Natural killer cell (primary cell): ENCODE measurements around the gene TCF19. TPM values are rescaled to one million over a fixed set of nuclear protein-coding genes. Genes with fewer than 3 reads are reported as not detected.

Experiments used
- ATAC-seq, 3 donors: fragments of 150-1000 bp in 2 of 3; fragments of 200-7000 bp in 1 of 3; cut with Tn5 transposase; 1 replicate in 1 of 3; 2 replicates in 2 of 3; pipeline ENCODE4 v1.10.0; 2021; ENCODE audit warnings: mild to moderate bottlenecking in 2 of 3, moderate library complexity in 2 of 3
- DNase-seq, 2 donors: peaks; one replicate each; pipeline versions ENCODE4 v3.0.0 to v3.0.0-alpha.2; 2013 to 2021; ENCODE audit warnings: mixed read lengths in 1 of 2
- H3K27ac ChIP-seq: one replicate; pipeline ENCODE4 v1.5.1; 2013; ENCODE audit warnings: mild to moderate bottlenecking, low read length
- H3K27me3 ChIP-seq: one replicate; pipeline ENCODE4 v1.6.1; 2013; ENCODE audit warnings: low read length; ENCODE audit not compliant: control insufficient read depth, insufficient read depth
- H3K36me3 ChIP-seq: one replicate; pipeline ENCODE4 v1.6.1; 2013; ENCODE audit warnings: low read length; ENCODE audit not compliant: control insufficient read depth, insufficient read depth
- H3K4me1 ChIP-seq: one replicate; pipeline ENCODE4 v1.6.1; 2013; ENCODE audit warnings: low read length; ENCODE audit not compliant: control insufficient read depth, insufficient read depth
- H3K4me3 ChIP-seq: one replicate; pipeline ENCODE4 v1.5.1; 2013; ENCODE audit warnings: low read length
- H3K9me3 ChIP-seq: one replicate; pipeline ENCODE4 v1.6.1; 2013; ENCODE audit warnings: low read length; ENCODE audit not compliant: control insufficient read depth, insufficient read depth
- H3K27ac Mint-ChIP-seq, 2 donors: one replicate each; pipeline ENCODE4 v1.8.0; 2022; ENCODE audit warnings: mild to moderate bottlenecking in 2 of 2, mixed read lengths in 2 of 2, moderate library complexity in 1 of 2
- H3K27me3 Mint-ChIP-seq, 2 donors: one replicate each; pipeline ENCODE4 v1.8.0; 2022; ENCODE audit warnings: low read depth in 2 of 2, mixed read lengths in 2 of 2
- H3K36me3 Mint-ChIP-seq: one replicate; pipeline ENCODE4 v1.8.0; 2022; ENCODE audit warnings: mixed read lengths
- H3K4me1 Mint-ChIP-seq, 2 donors: one replicate each; pipeline ENCODE4 v1.8.0; 2022; ENCODE audit warnings: mixed read lengths in 2 of 2
- H3K4me3 Mint-ChIP-seq: one replicate; pipeline ENCODE4 v1.8.0; 2022; ENCODE audit warnings: mild to moderate bottlenecking, moderate library complexity, mixed read lengths
- H3K9me3 Mint-ChIP-seq, 2 donors: one replicate each; pipeline ENCODE4 v1.8.0; 2022; ENCODE audit warnings: mixed read lengths in 2 of 2
- WGBS: methylation state at CpG from one replicate; pipeline ENCODE4 v1.1.7; 2013; ENCODE audit warnings: missing lambda C conversion rate; ENCODE audit not compliant: insufficient coverage; 5-methylcytosine and 5-hydroxymethylcytosine counted together
- intact Hi-C: fragments of 100-400 bp; cut with micrococcal nuclease; formaldehyde crosslinking; loops from one replicate; pipeline ENCODE4 v1.14.2; 2022
- total RNA-seq, 4 donors: library from RNA; stranded (reverse); fragments of 120-200 nt in 1 of 4; gene quantifications; one replicate each; pipeline versions ENCODE4 v1.2.3 to v1.2.4, GENCODE V29; 2013 to 2022
- TF ChIP-seq, protein P1 (sequence below): fragments of 200-600 bp; IDR thresholded peaks from one replicate; pipeline ENCODE4 v1.8.0; 2022; ENCODE audit warnings: antibody characterized with exemption

The TCF19 gene
- total RNA-seq, 3 donors from 2014 or later (not counting 1 experiment from before 2014, with no cell fraction given), result 7.2 to 12.0 (median 9.2) TPM

DNA sequence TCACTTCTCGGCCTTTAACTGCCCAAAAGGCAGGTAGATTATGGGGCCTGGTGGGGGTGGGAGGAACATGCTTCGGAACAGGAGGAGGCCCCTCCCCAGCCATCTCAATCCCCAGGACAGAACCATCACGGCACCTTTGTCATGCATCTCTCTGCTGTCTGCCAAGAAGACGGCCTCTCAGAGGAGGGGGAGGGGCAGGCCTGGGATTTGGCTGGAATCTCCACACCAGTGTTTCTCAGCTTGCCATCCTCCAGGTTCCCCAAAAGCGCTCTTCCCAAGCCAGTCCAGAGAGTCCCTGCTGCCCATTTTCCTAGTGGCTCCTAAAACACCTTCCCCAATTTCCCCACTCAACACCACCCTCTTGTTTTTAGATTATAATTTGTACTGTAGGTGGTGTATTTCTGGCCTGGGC, 14.6 kb downstream of the TCF19 start:
- no peaks in the 10 kb centered on the region for H3K36me3 ChIP-seq
- H3K9me3 ChIP-seq, result no peaks in the 10 kb centered on the region
- Mint-ChIP-seq H3K27ac (no peak overlapping the region), H3K4me1 (peaks cover 9 to 12% of the 10 kb centered on the region in 2 donors), H3K27me3 (no peaks in the 10 kb centered on the region), H3K36me3 (no peaks in the 10 kb centered on the region), H3K9me3 (no peaks in the 10 kb centered on the region), H3K4me3 (no peak overlapping the region)
- no peaks in the 10 kb centered on the region for H3K27me3 ChIP-seq
- no peak for ATAC-seq
- TF ChIP-seq, protein P1, sequence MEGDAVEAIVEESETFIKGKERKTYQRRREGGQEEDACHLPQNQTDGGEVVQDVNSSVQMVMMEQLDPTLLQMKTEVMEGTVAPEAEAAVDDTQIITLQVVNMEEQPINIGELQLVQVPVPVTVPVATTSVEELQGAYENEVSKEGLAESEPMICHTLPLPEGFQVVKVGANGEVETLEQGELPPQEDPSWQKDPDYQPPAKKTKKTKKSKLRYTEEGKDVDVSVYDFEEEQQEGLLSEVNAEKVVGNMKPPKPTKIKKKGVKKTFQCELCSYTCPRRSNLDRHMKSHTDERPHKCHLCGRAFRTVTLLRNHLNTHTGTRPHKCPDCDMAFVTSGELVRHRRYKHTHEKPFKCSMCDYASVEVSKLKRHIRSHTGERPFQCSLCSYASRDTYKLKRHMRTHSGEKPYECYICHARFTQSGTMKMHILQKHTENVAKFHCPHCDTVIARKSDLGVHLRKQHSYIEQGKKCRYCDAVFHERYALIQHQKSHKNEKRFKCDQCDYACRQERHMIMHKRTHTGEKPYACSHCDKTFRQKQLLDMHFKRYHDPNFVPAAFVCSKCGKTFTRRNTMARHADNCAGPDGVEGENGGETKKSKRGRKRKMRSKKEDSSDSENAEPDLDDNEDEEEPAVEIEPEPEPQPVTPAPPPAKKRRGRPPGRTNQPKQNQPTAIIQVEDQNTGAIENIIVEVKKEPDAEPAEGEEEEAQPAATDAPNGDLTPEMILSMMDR, result no peak
- H3K27ac ChIP-seq, result no peak overlapping the region
- intact Hi-C loops, result no loop called here
- WGBS, result 87% methylated on average over 5 of the region's 5 CpGs
- peaks cover 14% of the 10 kb centered on the region for H3K4me1 ChIP-seq
- no peak overlapping the region for H3K4me3 ChIP-seq
- no peak for DNase-seq

DNA sequence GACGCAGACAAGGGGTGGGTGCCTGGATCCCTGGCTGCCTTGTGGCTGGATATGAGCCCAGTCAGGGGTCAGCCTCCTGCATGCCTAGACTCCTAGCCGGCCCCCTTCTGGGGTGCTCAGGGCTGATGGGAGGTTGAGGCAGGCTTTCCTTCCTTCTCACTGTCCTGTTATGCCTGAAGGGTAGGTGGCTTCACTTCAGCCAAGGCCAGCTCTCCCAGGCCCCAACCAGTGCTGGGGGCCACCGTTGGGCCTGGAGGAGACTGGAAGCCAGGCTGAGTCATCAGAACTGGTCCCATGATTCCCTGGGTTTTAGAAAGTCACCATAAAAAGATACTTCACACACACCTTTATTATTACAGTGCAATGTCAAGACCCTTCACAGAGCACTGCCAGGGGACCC, 15.0 kb downstream of the TCF19 start:
- no peaks in the 10 kb centered on the region for H3K27me3 Mint-ChIP-seq
- Histone ChIP-seq H3K9me3 (no peaks in the 10 kb centered on the region), H3K27ac (no peak overlapping the region), H3K4me3 (no peak overlapping the region), H3K4me1 (peaks cover 14% of the 10 kb centered on the region), H3K27me3 (no peaks in the 10 kb centered on the region), H3K36me3 (no peaks in the 10 kb centered on the region)
- DNase-seq (no peak), ATAC-seq (no peak)
- no peak overlapping the region for H3K27ac Mint-ChIP-seq
- 84% methylated on average over 3 of the region's 3 CpGs for WGBS
- H3K4me1 Mint-ChIP-seq, result peaks cover 9 to 12% of the 10 kb centered on the region in 2 donors
- intact Hi-C loops, result no loop called here
- H3K9me3 Mint-ChIP-seq, result no peaks in the 10 kb centered on the region
- TF ChIP-seq, protein P1, result no peak
- H3K36me3 Mint-ChIP-seq, result no peaks in the 10 kb centered on the region
- no peak overlapping the region for H3K4me3 Mint-ChIP-seq

DNA sequence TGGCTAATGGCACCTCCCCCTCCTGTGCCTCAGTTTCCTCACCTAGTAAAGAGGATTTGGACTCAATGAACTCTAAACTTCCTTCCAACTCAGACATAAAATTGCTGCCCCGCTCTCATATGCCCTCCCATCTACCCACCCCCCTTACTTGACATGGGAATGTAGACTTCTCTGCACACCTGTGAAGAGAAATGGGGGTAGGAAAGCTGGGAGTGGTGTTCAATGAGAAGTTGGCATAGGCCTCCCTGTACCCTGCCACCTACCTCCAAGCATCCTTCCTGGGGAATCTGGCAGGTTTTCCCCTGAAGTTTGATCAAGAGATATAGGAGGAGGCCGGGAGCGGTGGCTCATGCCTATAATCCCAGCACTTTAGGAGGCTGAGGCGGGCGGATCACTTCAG, 16.0 kb downstream of the TCF19 start:
- 95% methylated on average over 3 of the region's 5 CpGs for WGBS
- H3K4me3 Mint-ChIP-seq, result no peak overlapping the region
- no peak for ATAC-seq
- no peak overlapping the region for H3K27ac Mint-ChIP-seq
- Histone ChIP-seq H3K9me3 (no peaks in the 10 kb centered on the region), H3K36me3 (no peaks in the 10 kb centered on the region), H3K27ac (no peak overlapping the region), H3K4me1 (peaks cover 14% of the 10 kb centered on the region), H3K27me3 (no peaks in the 10 kb centered on the region), H3K4me3 (no peak overlapping the region)
- no peaks in the 10 kb centered on the region for H3K36me3 Mint-ChIP-seq
- no peaks in the 10 kb centered on the region for H3K27me3 Mint-ChIP-seq
- no peak for DNase-seq
- TF ChIP-seq, protein P1, result no peak
- intact Hi-C loops, result no loop called here
- H3K4me1 Mint-ChIP-seq, result peaks cover 12 to 14% of the 10 kb centered on the region in 2 donors
- no peaks in the 10 kb centered on the region for H3K9me3 Mint-ChIP-seq

DNA sequence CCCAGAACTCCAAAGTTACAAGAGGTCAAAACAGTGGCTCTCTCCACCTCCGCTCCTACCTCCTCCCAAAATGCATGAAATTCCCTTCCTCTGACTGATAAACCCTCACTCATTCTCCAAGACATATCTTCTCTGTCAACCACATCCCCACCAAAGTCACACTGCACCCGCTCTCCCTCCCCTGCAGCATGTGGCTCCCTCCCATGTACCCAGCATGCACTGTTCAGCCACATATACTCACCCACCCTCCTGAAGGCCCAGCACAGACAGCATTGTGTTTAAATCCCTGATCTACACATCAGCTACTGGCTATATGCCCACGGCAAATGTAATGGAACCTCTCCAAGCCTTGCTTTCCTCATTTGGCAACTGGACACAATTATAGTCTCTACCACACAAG, 17.6 kb downstream of the TCF19 start:
- H3K36me3 ChIP-seq, result no peaks in the 10 kb centered on the region
- peak overlapping the region in 1 of 2 donors; percentile 67 for H3K27ac Mint-ChIP-seq
- H3K9me3 Mint-ChIP-seq, result no peaks in the 10 kb centered on the region
- H3K36me3 Mint-ChIP-seq, result no peaks in the 10 kb centered on the region
- ATAC-seq (peak; percentile 52 to 71 (median 64)), DNase-seq (peak in 1 of 2 donors; percentile 47)
- H3K27me3 ChIP-seq, result no peaks in the 10 kb centered on the region
- peaks cover 24% of the 10 kb centered on the region for H3K4me1 ChIP-seq
- TF ChIP-seq, protein P1, result no peak
- peaks cover 12 to 22% of the 10 kb centered on the region in 2 donors for H3K4me1 Mint-ChIP-seq
- intact Hi-C loops, result no loop called here
- 68% methylated on average over 3 of the region's 3 CpGs for WGBS
- H3K4me3 ChIP-seq, result no peak overlapping the region
- H3K9me3 ChIP-seq, result no peaks in the 10 kb centered on the region
- no peak overlapping the region for H3K27ac ChIP-seq
- H3K4me3 Mint-ChIP-seq, result no peak overlapping the region
- no peaks in the 10 kb centered on the region for H3K27me3 Mint-ChIP-seq
